Measurements from ENCODE around the gene CIC. TPM values are rescaled to one million over a fixed set of nuclear protein-coding genes. Genes with fewer than 3 reads are reported as not detected.
A peak's percentile ranks its signal among the peaks of the same experiment; 100 is the strongest.

The CIC gene
- total RNA-seq, 1 experiment from 2014 or later = 25.0 TPM

DNA sequence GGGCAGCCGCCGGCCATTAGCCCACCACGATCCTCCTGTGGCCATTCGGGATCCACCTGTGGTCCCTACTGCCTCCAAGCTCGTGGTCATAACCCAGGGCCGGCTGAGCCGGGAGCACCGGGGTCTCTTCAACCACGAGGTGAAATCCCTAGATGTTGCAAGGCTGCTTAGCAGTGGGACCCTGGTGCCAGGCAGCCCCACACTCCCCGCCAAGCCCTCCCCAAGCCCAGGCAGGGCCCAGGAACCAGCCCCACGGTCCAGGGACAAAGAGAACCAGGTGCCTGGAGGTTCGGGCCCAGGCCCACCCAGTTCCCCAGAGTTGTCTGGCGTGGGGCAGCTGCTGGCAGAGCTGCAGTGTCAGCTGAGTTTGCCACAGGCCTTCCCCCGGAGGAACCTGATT is 40.6 kb downstream of the CIC start:
- Histone ChIP-seq H3K4me1 (ENCODE audit: low read length) (peaks cover 9% of the 10 kb centered on the region), H3K4me2 (ENCODE audit: low read depth, low read length, poor library complexity, severe bottlenecking) (no peak overlapping the region), H3K27me3 (ENCODE audit: low read length) (no peaks in the 10 kb centered on the region), H3K27ac (ENCODE audit: low read length) (no peak overlapping the region), H3K4me3 (ENCODE audit: low read length) (no peak overlapping the region), H2AFZ (ENCODE audit: low read length) (no peak overlapping the region), H3K9me2 (replicated peaks; ENCODE audit: insufficient read depth, low read length) (no peaks in the 10 kb centered on the region), H3K9me3 (ENCODE audit: low read length) (no peaks in the 10 kb centered on the region), H3K79me2 (ENCODE audit: low read length) (no peaks in the 10 kb centered on the region), H4K20me1 (ENCODE audit: insufficient read depth, low read depth, low read length) (no peaks in the 10 kb centered on the region), H3K36me3 (ENCODE audit: insufficient read depth, low read length) (no peaks in the 10 kb centered on the region), H3K9ac (ENCODE audit: low read length) (no peak overlapping the region)
- no peak for DNase-seq

- no peaks in the 10 kb centered on the region for H4K20me1 ChIP-seq (ENCODE audit: insufficient read depth, low read depth, low read length)
- H3K36me3 ChIP-seq (ENCODE audit: insufficient read depth, low read length) = no peaks in the 10 kb centered on the region
- H3K9ac ChIP-seq (ENCODE audit: low read length) = no peak overlapping the region
- no peak for DNase-seq
- no peak overlapping the region for H3K4me2 ChIP-seq (ENCODE audit: low read depth, low read length, poor library complexity, severe bottlenecking)
- H3K79me2 ChIP-seq (ENCODE audit: low read length) = no peaks in the 10 kb centered on the region
- H3K4me3 ChIP-seq (ENCODE audit: low read length) = no peak overlapping the region
- H3K27ac ChIP-seq (ENCODE audit: low read length) = no peak overlapping the region
- no peaks in the 10 kb centered on the region for H3K27me3 ChIP-seq (ENCODE audit: low read length)
- H2AFZ ChIP-seq (ENCODE audit: low read length) = no peak overlapping the region
- no peaks in the 10 kb centered on the region for H3K9me2 ChIP-seq (replicated peaks; ENCODE audit: insufficient read depth, low read length)
- no peaks in the 10 kb centered on the region for H3K9me3 ChIP-seq (ENCODE audit: low read length)
- H3K4me1 ChIP-seq (ENCODE audit: low read length) = peaks cover 21% of the 10 kb centered on the region
Measured at GRCh38 chr19:42311657-42312056, 42.6 kb downstream of the CIC start.

DNA sequence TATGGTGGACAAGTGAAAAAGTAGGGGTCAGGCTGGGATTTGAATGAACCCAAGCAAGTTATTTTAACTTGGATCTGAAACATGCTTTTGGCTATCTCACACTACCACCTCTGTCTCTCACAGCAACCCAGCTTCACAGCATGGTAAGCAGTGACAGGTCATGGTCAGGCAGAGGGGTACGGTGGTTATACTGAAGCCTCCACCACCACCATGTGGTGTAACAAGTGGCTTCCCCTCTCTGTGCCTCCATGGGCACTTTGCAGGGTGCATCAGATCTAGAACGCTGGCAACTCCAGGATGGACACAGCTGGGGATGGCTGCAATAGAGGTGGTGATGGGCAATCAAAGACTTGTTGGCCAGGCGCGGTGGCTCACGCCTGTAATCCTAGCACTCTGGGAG is 43.3 kb downstream of the CIC start:
- Histone ChIP-seq H3K27ac (ENCODE audit: low read length) (no peak overlapping the region), H3K9me3 (ENCODE audit: low read length) (no peaks in the 10 kb centered on the region), H3K36me3 (ENCODE audit: insufficient read depth, low read length) (no peaks in the 10 kb centered on the region), H3K79me2 (ENCODE audit: low read length) (no peaks in the 10 kb centered on the region), H3K4me3 (ENCODE audit: low read length) (peak overlapping the region; percentile 79; the same call in 1 of the 2 replicates), H4K20me1 (ENCODE audit: insufficient read depth, low read depth, low read length) (no peaks in the 10 kb centered on the region), H3K27me3 (ENCODE audit: low read length) (no peaks in the 10 kb centered on the region), H2AFZ (ENCODE audit: low read length) (no peak overlapping the region), H3K9ac (ENCODE audit: low read length) (0 out of 2 replicates have a peak overlapping the region, but pooled peaks have one; percentile 74), H3K4me2 (ENCODE audit: low read depth, low read length, poor library complexity, severe bottlenecking) (peak overlapping the region; percentile 88), H3K4me1 (ENCODE audit: low read length) (peaks cover 28% of the 10 kb centered on the region), H3K9me2 (replicated peaks; ENCODE audit: insufficient read depth, low read length) (no peaks in the 10 kb centered on the region)
- DNase-seq = no peak

DNA sequence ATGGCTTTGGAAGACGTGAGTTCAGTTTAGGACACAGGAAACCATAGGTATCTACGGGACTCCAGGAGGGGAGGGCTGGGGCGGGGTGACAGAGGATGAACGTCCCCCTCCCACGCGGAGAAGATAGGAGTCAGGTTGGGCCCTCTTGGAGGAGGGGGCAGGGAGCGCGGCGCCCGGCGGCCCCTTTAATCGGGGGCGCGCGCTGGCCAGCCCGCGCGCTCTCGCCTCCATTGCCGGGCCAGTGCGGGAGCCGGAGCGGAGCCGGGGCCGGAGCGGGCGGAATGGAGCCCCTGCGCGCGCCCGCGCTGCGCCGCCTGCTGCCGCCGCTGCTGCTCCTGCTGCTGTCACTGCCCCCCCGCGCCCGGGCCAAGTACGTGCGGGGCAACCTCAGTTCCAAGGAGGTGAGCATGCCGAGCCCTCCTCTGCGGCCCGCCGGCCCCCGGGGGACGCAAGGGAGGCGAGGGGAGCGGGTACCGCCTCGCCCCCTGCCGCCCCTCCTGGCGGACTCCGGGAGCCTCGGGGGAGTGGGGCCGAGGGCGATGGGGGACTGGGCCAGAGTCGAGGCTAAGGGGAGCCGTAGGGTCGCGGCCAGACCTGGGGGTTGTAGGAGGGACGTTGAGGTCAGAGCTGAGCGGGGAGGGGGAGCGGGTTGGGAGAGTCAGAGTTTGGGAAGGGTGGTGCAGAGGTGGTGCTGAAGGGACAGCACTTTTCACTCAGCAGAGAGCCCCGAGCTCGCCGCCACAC is 44.2 kb downstream of the CIC start, which contains the start of gene TMEM145:
Gene TMEM145 (plus strand): TSS at position 214 of the 744 bp plus-strand sequence. CDS start 68 bp downstream, at position 282.
- Histone ChIP-seq H3K9ac (ENCODE audit: low read length) (peak within 1 kb of the TSS; percentile 74), H3K27me3 (ENCODE audit: low read length) (no peaks in the 10 kb centered on the region), H4K20me1 (ENCODE audit: insufficient read depth, low read depth, low read length) (no peaks in the 10 kb centered on the region), H3K4me3 (ENCODE audit: low read length) (peak within 1 kb of the TSS; percentile 79), H3K27ac (ENCODE audit: low read length) (peak within 1 kb of the TSS; percentile 56; the same call in 1 of the 2 replicates), H3K79me2 (ENCODE audit: low read length) (no peaks in the 10 kb centered on the region), H3K4me2 (ENCODE audit: low read depth, low read length, poor library complexity, severe bottlenecking) (peak within 1 kb of the TSS; percentile 88), H3K36me3 (ENCODE audit: insufficient read depth, low read length) (no peaks in the 10 kb centered on the region), H3K9me2 (replicated peaks; ENCODE audit: insufficient read depth, low read length) (no peaks in the 10 kb centered on the region), H3K9me3 (ENCODE audit: low read length) (no peaks in the 10 kb centered on the region), H3K4me1 (ENCODE audit: low read length) (peaks cover 32% of the 10 kb centered on the region), H2AFZ (ENCODE audit: low read length) (peak within 1 kb of the TSS; percentile 37; the same call in 1 of the 2 replicates)
- peak; percentile 87 for DNase-seq

- Histone ChIP-seq H3K9ac (ENCODE audit: low read length) (peak overlapping the region; percentile 74), H2AFZ (ENCODE audit: low read length) (no peak overlapping the region), H3K4me3 (ENCODE audit: low read length) (peak overlapping the region; percentile 79), H3K27ac (ENCODE audit: low read length) (peak overlapping the region; percentile 56; the same call in 1 of the 2 replicates), H4K20me1 (ENCODE audit: insufficient read depth, low read depth, low read length) (no peaks in the 10 kb centered on the region), H3K9me2 (replicated peaks; ENCODE audit: insufficient read depth, low read length) (no peaks in the 10 kb centered on the region), H3K36me3 (ENCODE audit: insufficient read depth, low read length) (no peaks in the 10 kb centered on the region), H3K9me3 (ENCODE audit: low read length) (no peaks in the 10 kb centered on the region), H3K27me3 (ENCODE audit: low read length) (no peaks in the 10 kb centered on the region), H3K4me2 (ENCODE audit: low read depth, low read length, poor library complexity, severe bottlenecking) (peak overlapping the region; percentile 88), H3K4me1 (ENCODE audit: low read length) (peaks cover 32% of the 10 kb centered on the region), H3K79me2 (ENCODE audit: low read length) (no peaks in the 10 kb centered on the region)
- peak; percentile 73 for DNase-seq
Measured at GRCh38 chr19:42313840-42314755, 45.0 kb downstream of the CIC start.

DNA sequence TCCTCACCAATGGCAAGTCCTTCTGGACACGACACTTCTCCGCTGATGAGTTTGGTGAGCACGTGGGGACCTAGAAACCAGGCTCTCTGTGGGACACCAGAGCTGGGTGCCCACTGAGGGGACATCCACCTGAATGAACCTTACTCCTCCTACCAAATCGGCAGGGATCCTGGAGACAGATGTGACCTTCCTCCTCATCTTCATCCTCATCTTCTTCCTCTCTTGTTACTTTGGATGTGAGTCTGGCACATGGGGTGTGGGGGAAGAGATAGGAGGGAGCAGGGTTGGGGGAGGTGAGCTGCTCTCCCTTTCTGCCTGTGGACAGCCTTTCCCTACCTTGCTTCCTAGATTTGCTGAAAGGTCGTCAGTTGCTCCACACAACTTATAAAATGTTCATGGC is 46.0 kb downstream of the CIC start:
- Histone ChIP-seq H3K27ac (ENCODE audit: low read length) (no peak overlapping the region), H3K27me3 (ENCODE audit: low read length) (no peaks in the 10 kb centered on the region), H2AFZ (ENCODE audit: low read length) (no peak overlapping the region), H3K9me3 (ENCODE audit: low read length) (no peaks in the 10 kb centered on the region), H3K79me2 (ENCODE audit: low read length) (no peaks in the 10 kb centered on the region), H3K36me3 (ENCODE audit: insufficient read depth, low read length) (no peaks in the 10 kb centered on the region), H3K9me2 (replicated peaks; ENCODE audit: insufficient read depth, low read length) (no peaks in the 10 kb centered on the region), H3K4me3 (ENCODE audit: low read length) (peak overlapping the region; percentile 79; the same call in 1 of the 2 replicates), H3K9ac (ENCODE audit: low read length) (peak overlapping the region; percentile 74), H4K20me1 (ENCODE audit: insufficient read depth, low read depth, low read length) (no peaks in the 10 kb centered on the region), H3K4me2 (ENCODE audit: low read depth, low read length, poor library complexity, severe bottlenecking) (peak overlapping the region; percentile 88), H3K4me1 (ENCODE audit: low read length) (peaks cover 32% of the 10 kb centered on the region)
- DNase-seq = no peak

DNA sequence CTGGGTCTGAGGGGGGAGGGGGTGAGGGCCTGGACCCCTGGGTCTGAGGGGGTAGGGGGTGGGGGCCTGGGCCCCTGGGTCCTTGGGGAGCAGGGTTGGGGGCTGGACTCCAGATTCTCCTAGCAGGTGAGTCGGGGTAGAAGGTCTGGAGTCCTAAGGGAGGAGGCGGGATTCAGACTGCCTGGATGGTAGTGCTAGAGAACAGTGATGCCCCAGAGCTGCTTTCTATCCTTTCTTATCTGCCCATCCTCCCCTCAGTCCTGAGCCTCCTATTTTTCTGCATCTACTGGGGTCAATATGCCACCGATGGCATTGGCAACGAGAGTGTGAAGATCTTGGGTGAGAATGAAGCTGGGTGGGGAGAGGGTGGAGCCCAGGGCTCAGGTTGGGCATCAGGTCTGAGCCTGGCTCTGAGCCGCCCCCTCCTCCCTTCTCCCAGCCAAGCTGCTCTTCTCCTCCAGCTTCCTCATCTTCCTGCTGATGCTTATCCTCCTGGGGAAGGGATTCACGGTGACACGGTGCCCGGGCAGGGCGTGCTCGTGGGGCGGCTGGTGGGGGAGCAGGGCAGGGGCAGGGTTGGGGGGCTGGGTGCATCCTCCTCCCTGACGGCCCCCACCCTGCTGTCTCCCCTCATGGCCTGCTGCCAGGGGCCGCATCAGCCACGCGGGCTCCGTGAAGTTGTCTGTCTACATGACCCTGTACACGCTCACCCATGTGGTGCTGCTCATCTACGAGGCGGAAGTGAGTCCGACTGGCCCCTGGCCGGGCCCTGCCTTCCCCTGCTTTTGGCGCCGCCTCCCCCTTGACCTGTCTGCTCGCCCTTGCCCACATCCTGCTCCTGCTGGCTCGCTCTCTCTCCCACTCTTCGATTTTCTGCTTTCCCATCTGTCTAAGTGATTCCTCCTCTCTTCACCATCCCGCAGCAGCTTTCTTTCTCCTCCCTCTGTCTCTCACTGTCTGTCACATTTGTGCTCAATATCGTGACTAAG is 47.5 kb downstream of the CIC start:
- peak overlapping the region; percentile 49 for H3K27ac ChIP-seq (ENCODE audit: low read length)
- peak overlapping the region; percentile 93 for H2AFZ ChIP-seq (ENCODE audit: low read length)

More for the DNA sequence above, 47.5 kb downstream of the CIC start:
- no peaks in the 10 kb centered on the region for H3K9me3 ChIP-seq (ENCODE audit: low read length)
- no peaks in the 10 kb centered on the region for H3K9me2 ChIP-seq (replicated peaks; ENCODE audit: insufficient read depth, low read length)
- no peaks in the 10 kb centered on the region for H4K20me1 ChIP-seq (ENCODE audit: insufficient read depth, low read depth, low read length)
- peak overlapping the region; percentile 72 for H3K9ac ChIP-seq (ENCODE audit: low read length)
- H3K79me2 ChIP-seq (ENCODE audit: low read length) = no peaks in the 10 kb centered on the region
- H3K4me3 ChIP-seq (ENCODE audit: low read length) = peak overlapping the region; percentile 67
- H3K36me3 ChIP-seq (ENCODE audit: insufficient read depth, low read length) = no peaks in the 10 kb centered on the region
- no peaks in the 10 kb centered on the region for H3K27me3 ChIP-seq (ENCODE audit: low read length)
- DNase-seq = peak; percentile 77
- H3K4me1 ChIP-seq (ENCODE audit: low read length) = peaks cover 32% of the 10 kb centered on the region
- peak overlapping the region; percentile 68 for H3K4me2 ChIP-seq (ENCODE audit: low read depth, low read length, poor library complexity, severe bottlenecking)

Measured in Karpas-422 (cell line).